Measurements from ENCODE around the gene BRD3OS. TPM values are rescaled to one million over a fixed set of nuclear protein-coding genes. Genes with fewer than 3 reads are reported as not detected.

Gene BRD3OS
- total and polyA plus RNA-seq, 2 donors (not counting 1 experiment from before 2014, with no cell fraction given): 12.4 to 19.4 TPM

- no peak for TF ChIP-seq CTCF (conservative IDR thresholded peaks at IDR 0.05 in 1 of 2, IDR thresholded peaks at IDR 0.05 in 1 of 2; ENCODE audit: low read depth in 1 of 2, low read length in 2 of 2)
- TF ChIP-seq EZH2 (IDR thresholded peaks at IDR 0.05; ENCODE audit: low read length, missing control alignments): no peak
- Histone ChIP-seq H3K36me3 (ENCODE audit: control insufficient read depth, insufficient read depth, low read length) (peaks cover 2% of the 10 kb centered on the region), H3K79me2 (ENCODE audit: control insufficient read depth, insufficient read depth, low read length) (peaks cover 82% of the 10 kb centered on the region), H3K27me3 (ENCODE audit: control insufficient read depth, insufficient read depth, low read length) (no peaks in the 10 kb centered on the region), H3K9me3 (ENCODE audit: control insufficient read depth, insufficient read depth, low read depth, low read length) (no peaks in the 10 kb centered on the region), H2AFZ (ENCODE audit: low read length) (no peak overlapping the region), H3K4me2 (ENCODE audit: extremely low read depth, insufficient read depth, low read length) (no peak overlapping the region), H4K20me1 (ENCODE audit: control insufficient read depth, extremely low read depth, insufficient read depth, low read length) (no peaks in the 10 kb centered on the region), H3K4me1 (ENCODE audit: control insufficient read depth, extremely low read depth, insufficient read depth, low read length) (peaks cover 7% of the 10 kb centered on the region), H3K9ac (ENCODE audit: insufficient read depth, low read length) (no peak overlapping the region), H3K4me3 (replicated peaks in 1 of 4; ENCODE audit: control extremely low read depth in 1 of 4, insufficient read depth in 1 of 4, low read depth in 3 of 4, low read length in 4 of 4) (no peak overlapping the region), H3K27ac (ENCODE audit: insufficient read depth, low read length) (no peak overlapping the region)
- DNase-seq (ENCODE audit: low read depth in 2 of 2): no peak
These were observed 42.1 kb upstream of the BRD3OS start for GRCh38 chr9:133982971-133983720.

GRCh38 chr9:133986061-133986460 lies 39.2 kb upstream of the BRD3OS start:
- H3K9me3 ChIP-seq (ENCODE audit: control insufficient read depth, insufficient read depth, low read depth, low read length): no peaks in the 10 kb centered on the region
- H2AFZ ChIP-seq (ENCODE audit: low read length): no peak overlapping the region
- H4K20me1 ChIP-seq (ENCODE audit: control insufficient read depth, extremely low read depth, insufficient read depth, low read length): no peaks in the 10 kb centered on the region
- H3K4me1 ChIP-seq (ENCODE audit: control insufficient read depth, extremely low read depth, insufficient read depth, low read length): peaks cover 10% of the 10 kb centered on the region
- H3K27ac ChIP-seq (ENCODE audit: insufficient read depth, low read length): no peak overlapping the region
- H3K79me2 ChIP-seq (ENCODE audit: control insufficient read depth, insufficient read depth, low read length): peaks cover 76% of the 10 kb centered on the region
- no peak overlapping the region for H3K9ac ChIP-seq (ENCODE audit: insufficient read depth, low read length)
- H3K36me3 ChIP-seq (ENCODE audit: control insufficient read depth, insufficient read depth, low read length): peaks cover 2% of the 10 kb centered on the region
- DNase-seq (ENCODE audit: low read depth in 2 of 2): no peak
- no peaks in the 10 kb centered on the region for H3K27me3 ChIP-seq (ENCODE audit: control insufficient read depth, insufficient read depth, low read length)
- TF ChIP-seq CTCF (conservative IDR thresholded peaks at IDR 0.05 in 1 of 2, IDR thresholded peaks at IDR 0.05 in 1 of 2; ENCODE audit: low read depth in 1 of 2, low read length in 2 of 2) (no peak), EZH2 (IDR thresholded peaks at IDR 0.05; ENCODE audit: low read length, missing control alignments) (no peak)
- H3K4me3 ChIP-seq (replicated peaks in 1 of 4; ENCODE audit: control extremely low read depth in 1 of 4, insufficient read depth in 1 of 4, low read depth in 3 of 4, low read length in 4 of 4): no peak overlapping the region
- no peak overlapping the region for H3K4me2 ChIP-seq (ENCODE audit: extremely low read depth, insufficient read depth, low read length)

- no peak for TF ChIP-seq EZH2 (IDR thresholded peaks at IDR 0.05; ENCODE audit: low read length, missing control alignments)
- TF ChIP-seq CTCF (conservative IDR thresholded peaks at IDR 0.05 in 1 of 2, IDR thresholded peaks at IDR 0.05 in 1 of 2; ENCODE audit: low read depth in 1 of 2, low read length in 2 of 2): no peak
- H3K79me2 ChIP-seq (ENCODE audit: control insufficient read depth, insufficient read depth, low read length): peaks cover 76% of the 10 kb centered on the region
- H3K9ac ChIP-seq (ENCODE audit: insufficient read depth, low read length): no peak overlapping the region
- H3K36me3 ChIP-seq (ENCODE audit: control insufficient read depth, insufficient read depth, low read length): peaks cover 2% of the 10 kb centered on the region
- no peak overlapping the region for H3K27ac ChIP-seq (ENCODE audit: insufficient read depth, low read length)
- H2AFZ ChIP-seq (ENCODE audit: low read length): no peak overlapping the region
- no peaks in the 10 kb centered on the region for H3K27me3 ChIP-seq (ENCODE audit: control insufficient read depth, insufficient read depth, low read length)
- H3K4me3 ChIP-seq (replicated peaks in 1 of 4; ENCODE audit: control extremely low read depth in 1 of 4, insufficient read depth in 1 of 4, low read depth in 3 of 4, low read length in 4 of 4): no peak overlapping the region
- H3K4me2 ChIP-seq (ENCODE audit: extremely low read depth, insufficient read depth, low read length): no peak overlapping the region
- H3K4me1 ChIP-seq (ENCODE audit: control insufficient read depth, extremely low read depth, insufficient read depth, low read length): peaks cover 10% of the 10 kb centered on the region
- no peaks in the 10 kb centered on the region for H4K20me1 ChIP-seq (ENCODE audit: control insufficient read depth, extremely low read depth, insufficient read depth, low read length)
- no peaks in the 10 kb centered on the region for H3K9me3 ChIP-seq (ENCODE audit: control insufficient read depth, insufficient read depth, low read depth, low read length)
- DNase-seq (ENCODE audit: low read depth in 2 of 2): no peak
These were observed 38.4 kb upstream of the BRD3OS start for GRCh38 chr9:133986774-133987445.
